Thymus (tissue), 11 donors: ENCODE measurements around the gene TROAP. TPM values are rescaled to one million over a fixed set of nuclear protein-coding genes. Genes with fewer than 3 reads are reported as not detected.

Experiments used
- DNase-seq, 9 donors: peaks; one replicate each; pipeline ENCODE4 v3.0.0-alpha.2; 2013; ENCODE audit warnings: low spot score in 9 of 9, low read depth in 6 of 9, missing footprints in 1 of 9
- H3K27ac ChIP-seq, 2 donors: one replicate each; pipeline ENCODE4 v1.5.1; 2013; ENCODE audit warnings: control low read depth in 1 of 2, low read depth in 1 of 2, low read length in 1 of 2, mild to moderate bottlenecking in 1 of 2, moderate library complexity in 1 of 2
- H3K27me3 ChIP-seq, 2 donors: one replicate each; pipeline ENCODE4 v1.5.1; 2013; ENCODE audit warnings: low read length in 1 of 2; ENCODE audit not compliant: control insufficient read depth in 2 of 2, insufficient read depth in 1 of 2
- H3K36me3 ChIP-seq, 2 donors: one replicate each; pipeline ENCODE4 v1.5.1; 2013; ENCODE audit warnings: low read length in 1 of 2, mild to moderate bottlenecking in 1 of 2, moderate library complexity in 1 of 2; ENCODE audit not compliant: control insufficient read depth in 2 of 2, insufficient read depth in 2 of 2
- H3K4me1 ChIP-seq, 2 donors: one replicate each; pipeline ENCODE4 v1.5.1; 2013; ENCODE audit warnings: low read length in 2 of 2; ENCODE audit not compliant: control insufficient read depth in 2 of 2, insufficient read depth in 2 of 2
- H3K4me3 ChIP-seq, 2 donors: one replicate each; pipeline ENCODE4 v1.5.1; 2013; ENCODE audit warnings: low read length in 2 of 2, control low read depth in 1 of 2, mild to moderate bottlenecking in 1 of 2
- H3K9me3 ChIP-seq, 2 donors: one replicate each; pipeline ENCODE4 v1.5.1; 2013; ENCODE audit warnings: low read length in 1 of 2, mild to moderate bottlenecking in 1 of 2; ENCODE audit not compliant: control insufficient read depth in 2 of 2, insufficient read depth in 1 of 2
- WGBS: extraction: QIAGEN DNeasy Blood & Tissue Kit; methylation state at CpG from one replicate; pipeline ENCODE4 v1.1.7; 2013; 5-methylcytosine and 5-hydroxymethylcytosine counted together
- polyA plus RNA-seq: library from polyadenylated mRNA; stranded (reverse); fragments of 200-250 nt; gene quantifications from one replicate; pipeline ENCODE4 v1.2.3, GENCODE V29; 2013
- total RNA-seq: library from RNA; stranded (reverse); fragments of 120-200 nt; gene quantifications from one replicate; pipeline ENCODE4 v1.2.4, GENCODE V29; 2013
- donor health status: healthy.

TROAP gene
- total and polyA plus RNA-seq, 2 donors = 12.4 to 22.1 TPM

- Histone ChIP-seq H3K27me3 (peaks cover 0 to 3% of the 10 kb centered on the region in 2 donors), H3K9me3 (peaks cover 0 to 3% of the 10 kb centered on the region in 2 donors), H3K4me1 (peaks cover 11 to 21% of the 10 kb centered on the region in 2 donors), H3K36me3 (peaks cover 15 to 21% of the 10 kb centered on the region in 2 donors), H3K27ac (peak overlapping the region in 1 of 2 donors; percentile 46), H3K4me3 (peak overlapping the region; percentile 77 to 79)
- WGBS = 39% methylated on average over 12 of the region's 12 CpGs
- no peak for DNase-seq
These were observed 718 bp upstream of the TROAP start for GRCh38 chr12:49322367-49322707.

- 20% methylated on average over 19 of the region's 19 CpGs for WGBS
- H3K36me3 ChIP-seq = peaks cover 22 to 29% of the 10 kb centered on the region in 2 donors
- H3K4me3 ChIP-seq = peak overlapping the region; percentile 76 to 79
- H3K27ac ChIP-seq = peak overlapping the region in 1 of 2 donors; percentile 54
- H3K27me3 ChIP-seq = peaks cover 0 to 3% of the 10 kb centered on the region in 2 donors
- H3K4me1 ChIP-seq = peaks cover 11 to 21% of the 10 kb centered on the region in 2 donors
- H3K9me3 ChIP-seq = peaks cover 0 to 3% of the 10 kb centered on the region in 2 donors
- DNase-seq = no peak
These were observed 556 bp downstream of the TROAP start for GRCh38 chr12:49323524-49324097.

GRCh38 chr12:49325606-49326005 is 2.6 kb downstream of the TROAP start:
- H3K4me3 ChIP-seq = no peak overlapping the region
- peaks cover 41 to 47% of the 10 kb centered on the region in 2 donors for H3K36me3 ChIP-seq
- peaks cover 0 to 3% of the 10 kb centered on the region in 2 donors for H3K27me3 ChIP-seq
- H3K4me1 ChIP-seq = peaks cover 11 to 21% of the 10 kb centered on the region in 2 donors
- WGBS = 98% methylated on average over 6 of the region's 6 CpGs
- H3K9me3 ChIP-seq = peaks cover 0 to 3% of the 10 kb centered on the region in 2 donors
- DNase-seq = no peak
- H3K27ac ChIP-seq = no peak overlapping the region

GRCh38 chr12:49327368-49327767 is 4.3 kb downstream of the TROAP start:
- H3K27me3 ChIP-seq = peaks cover 1 to 21% of the 10 kb centered on the region in 2 donors
- H3K27ac ChIP-seq = no peak overlapping the region
- H3K4me3 ChIP-seq = no peak overlapping the region
- H3K9me3 ChIP-seq = no peaks in the 10 kb centered on the region
- H3K36me3 ChIP-seq = peaks cover 53 to 55% of the 10 kb centered on the region in 2 donors
- DNase-seq = no peak
- peaks cover 7 to 11% of the 10 kb centered on the region in 2 donors for H3K4me1 ChIP-seq

- Histone ChIP-seq H3K9me3 (no peaks in the 10 kb centered on the region), H3K36me3 (peaks cover 53 to 55% of the 10 kb centered on the region in 2 donors), H3K27ac (no peak overlapping the region), H3K4me1 (peaks cover 6 to 11% of the 10 kb centered on the region in 2 donors), H3K27me3 (peaks cover 6 to 26% of the 10 kb centered on the region in 2 donors), H3K4me3 (no peak overlapping the region)
- 100% methylated on average over 2 of the region's 2 CpGs for WGBS
- no peak for DNase-seq
These were observed 4.8 kb downstream of the TROAP start for GRCh38 chr12:49327887-49328286.

GRCh38 chr12:49328816-49329215 is 5.8 kb downstream of the TROAP start:
- WGBS = 94% methylated on average over 12 of the region's 12 CpGs
- no peak for DNase-seq
- peaks cover 12 to 35% of the 10 kb centered on the region in 2 donors for H3K27me3 ChIP-seq
- H3K36me3 ChIP-seq = peaks cover 53 to 55% of the 10 kb centered on the region in 2 donors
- no peak overlapping the region for H3K27ac ChIP-seq
- H3K4me3 ChIP-seq = no peak overlapping the region
- H3K9me3 ChIP-seq = peaks cover 0 to under 1% of the 10 kb centered on the region in 2 donors
- H3K4me1 ChIP-seq = peaks cover 2 to 8% of the 10 kb centered on the region in 2 donors

- Histone ChIP-seq H3K27me3 (peaks cover 24 to 48% of the 10 kb centered on the region in 2 donors), H3K27ac (no peak overlapping the region), H3K4me1 (peaks cover 0 to 4% of the 10 kb centered on the region in 2 donors), H3K9me3 (peaks cover 0 to 5% of the 10 kb centered on the region in 2 donors), H3K4me3 (no peak overlapping the region), H3K36me3 (peaks cover 53 to 55% of the 10 kb centered on the region in 2 donors)
- WGBS = 98% methylated on average over 7 of the region's 7 CpGs
- DNase-seq = no peak
These were observed 7.1 kb downstream of the TROAP start for GRCh38 chr12:49330032-49330619.

- Histone ChIP-seq H3K27me3 (peaks cover 31 to 55% of the 10 kb centered on the region in 2 donors), H3K27ac (no peak overlapping the region), H3K4me3 (no peak overlapping the region), H3K9me3 (peaks cover 0 to 5% of the 10 kb centered on the region in 2 donors), H3K36me3 (peaks cover 49% of the 10 kb centered on the region in 2 donors), H3K4me1 (peaks cover 0 to 4% of the 10 kb centered on the region in 2 donors)
- no peak for DNase-seq
- WGBS = 95% methylated on average over 14 of the region's 14 CpGs
These were observed 7.8 kb downstream of the TROAP start for GRCh38 chr12:49330631-49331379.
